Stimulated activated effector memory CD8-positive, alpha-beta T cell treated with anti-CD3 and anti-CD28 coated beads, Interleukin-12 subunit alpha, Interleukin-12 subunit beta, amount 100 ng/mL, for 72 hours (primary cell): Measurements from ENCODE around the gene CLK2.

Experiments
- ATAC-seq: fragments of 150-1000 bp; cut with Tn5 transposase; 2 replicates; pipeline ENCODE4 v1.10.0; 2021
- DNase-seq, 2 donors: peaks; one replicate each; pipeline ENCODE4 v3.0.0; 2021 to 2022; ENCODE audit warnings: low spot score in 2 of 2
- H3K27ac Mint-ChIP-seq: one replicate; pipeline ENCODE4 v1.8.0; 2022; ENCODE audit warnings: mild to moderate bottlenecking, mixed read lengths
- H3K36me3 Mint-ChIP-seq: one replicate; pipeline ENCODE4 v1.8.0; 2022; ENCODE audit warnings: mild to moderate bottlenecking, mixed read lengths
- H3K4me1 Mint-ChIP-seq: one replicate; pipeline ENCODE4 v1.8.0; 2022; ENCODE audit warnings: mixed read lengths
- H3K4me3 Mint-ChIP-seq: one replicate; pipeline ENCODE4 v1.8.0; 2022; ENCODE audit warnings: mild to moderate bottlenecking, mixed read lengths
- H3K9me3 Mint-ChIP-seq: one replicate; pipeline ENCODE4 v1.8.0; 2022; ENCODE audit warnings: mixed read lengths

Gene CLK2

DNA sequence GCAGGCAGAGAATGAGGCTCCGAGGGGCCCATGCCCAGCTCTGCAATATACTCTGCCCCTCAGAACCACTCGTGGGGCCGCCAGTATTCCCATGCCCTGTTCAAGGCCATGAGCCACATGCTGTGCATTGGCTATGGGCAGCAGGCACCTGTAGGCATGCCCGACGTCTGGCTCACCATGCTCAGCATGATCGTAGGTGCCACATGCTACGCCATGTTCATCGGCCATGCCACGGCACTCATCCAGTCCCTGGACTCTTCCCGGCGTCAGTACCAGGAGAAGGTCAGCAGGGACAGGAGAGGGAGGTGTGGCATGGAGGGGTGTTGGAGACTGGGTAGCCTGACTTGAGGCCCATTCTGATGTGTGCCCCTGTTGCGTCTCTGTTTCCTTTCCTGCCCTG lies 11.2 kb upstream of the CLK2 start:
- DNase-seq (no peak), ATAC-seq (peak; percentile 22)
- no peak overlapping the region for H3K27ac Mint-ChIP-seq
- H3K4me3 Mint-ChIP-seq, result no peak overlapping the region
- H3K9me3 Mint-ChIP-seq, result no peaks in the 10 kb centered on the region
- H3K4me1 Mint-ChIP-seq, result peaks cover 2% of the 10 kb centered on the region
- no peaks in the 10 kb centered on the region for H3K36me3 Mint-ChIP-seq

- no peaks in the 10 kb centered on the region for H3K9me3 Mint-ChIP-seq
- H3K36me3 Mint-ChIP-seq, result no peaks in the 10 kb centered on the region
- ATAC-seq (no peak), DNase-seq (no peak)
- no peak overlapping the region for H3K27ac Mint-ChIP-seq
- H3K4me3 Mint-ChIP-seq, result no peak overlapping the region
- H3K4me1 Mint-ChIP-seq, result peaks cover 15% of the 10 kb centered on the region
Measured at GRCh38 chr1:155282488-155283091, 9.3 kb upstream of the CLK2 start.

GRCh38 chr1:155279268-155279667 lies 6.0 kb upstream of the CLK2 start:
- ATAC-seq (no peak), DNase-seq (no peak)
- H3K9me3 Mint-ChIP-seq, result no peaks in the 10 kb centered on the region
- no peak overlapping the region for H3K27ac Mint-ChIP-seq
- H3K36me3 Mint-ChIP-seq, result no peaks in the 10 kb centered on the region
- H3K4me1 Mint-ChIP-seq, result peaks cover 30% of the 10 kb centered on the region
- no peak overlapping the region for H3K4me3 Mint-ChIP-seq

DNA sequence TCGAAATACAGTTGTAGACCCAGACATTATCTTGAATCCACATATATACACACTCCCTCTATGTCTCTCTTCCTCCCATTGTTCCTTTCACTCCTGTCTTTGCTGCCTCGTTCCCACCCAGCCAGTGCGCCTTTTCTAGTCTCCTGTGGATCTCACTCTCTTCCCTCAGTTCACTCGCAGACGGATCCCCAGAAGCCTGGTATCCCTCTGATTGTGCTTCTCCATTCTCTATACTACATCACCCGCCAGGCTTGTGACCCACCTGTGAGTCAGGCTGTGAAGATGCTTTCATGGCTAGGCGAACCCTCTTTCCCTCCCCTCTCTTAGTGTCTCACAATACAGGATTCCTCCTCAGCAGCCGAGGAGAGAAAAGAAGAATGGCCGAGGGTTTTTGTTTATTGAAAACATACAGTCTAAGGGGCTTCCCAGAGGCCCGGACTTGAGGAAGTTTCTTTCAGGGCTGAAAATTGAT lies 5.4 kb upstream of the CLK2 start:
- Mint-ChIP-seq H3K27ac (no peak overlapping the region), H3K36me3 (no peaks in the 10 kb centered on the region), H3K4me1 (peaks cover 32% of the 10 kb centered on the region), H3K9me3 (no peaks in the 10 kb centered on the region), H3K4me3 (peak overlapping the region; percentile 75)
- ATAC-seq (no peak), DNase-seq (no peak)

- H3K4me3 Mint-ChIP-seq, result peak overlapping the region; percentile 75
- no peak overlapping the region for H3K27ac Mint-ChIP-seq
- ATAC-seq (peak; percentile 36), DNase-seq (peak; percentile 57 to 84)
- H3K36me3 Mint-ChIP-seq, result peaks cover 5% of the 10 kb centered on the region
- H3K9me3 Mint-ChIP-seq, result no peaks in the 10 kb centered on the region
- peaks cover 35% of the 10 kb centered on the region for H3K4me1 Mint-ChIP-seq
Measured at GRCh38 chr1:155277902-155278688, 4.8 kb upstream of the CLK2 start.

GRCh38 chr1:155277070-155277901 lies 4.0 kb upstream of the CLK2 start, which contains the start of gene HCN3:
Gene HCN3 (plus strand): TSS chr1:155277463. CDS start chr1:155277591, 128 bp downstream.
- DNase-seq (peak; percentile 93 to 97), ATAC-seq (peak; percentile 77)
- peaks cover 41% of the 10 kb centered on the region for H3K4me1 Mint-ChIP-seq
- H3K9me3 Mint-ChIP-seq, result no peaks in the 10 kb centered on the region
- H3K27ac Mint-ChIP-seq, result peak within 1 kb of the TSS; percentile 76
- peak within 1 kb of the TSS; percentile 75 for H3K4me3 Mint-ChIP-seq
- H3K36me3 Mint-ChIP-seq, result peaks cover 14% of the 10 kb centered on the region

DNA sequence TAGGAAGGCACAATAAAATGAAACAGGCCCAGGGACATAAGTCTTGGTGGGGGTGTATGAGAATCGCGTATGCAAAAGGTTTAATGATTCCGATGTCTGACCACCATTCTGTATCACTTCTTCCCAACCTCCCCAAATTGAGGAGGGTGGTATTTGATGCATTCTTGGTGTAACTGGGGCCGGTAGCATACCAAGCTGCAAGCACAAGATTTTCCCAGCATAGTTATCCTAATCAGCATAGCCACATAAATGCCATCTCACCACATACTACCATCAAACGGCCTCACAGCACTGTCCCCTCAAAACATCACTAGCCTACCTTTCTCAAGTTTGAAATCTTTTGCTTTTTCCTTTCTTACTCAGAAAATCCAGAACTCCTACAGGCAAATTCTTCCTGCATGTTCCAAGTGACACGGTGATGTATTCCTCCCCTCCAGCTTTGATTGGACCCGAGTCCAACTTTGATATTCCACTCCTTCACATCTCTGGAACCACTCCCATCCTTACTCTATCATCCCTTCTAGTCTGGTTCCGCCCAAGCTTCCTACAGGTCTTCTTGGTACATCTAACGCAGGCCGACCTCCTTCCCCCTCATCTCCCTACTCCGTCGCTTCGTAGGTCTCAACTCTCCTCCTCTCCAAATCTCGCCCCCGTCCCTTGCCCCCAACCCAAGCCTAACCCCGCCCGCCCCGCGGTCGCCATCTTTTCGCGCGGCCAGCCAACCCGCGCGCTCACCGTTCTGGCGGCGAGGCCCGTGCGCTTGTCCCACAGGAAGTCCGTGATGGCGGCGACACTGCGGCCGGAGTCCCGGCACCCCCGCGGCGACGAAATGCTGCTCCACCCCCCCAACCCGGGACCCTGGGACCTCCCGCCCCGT lies 600 bp downstream of the CLK2 start:
- Mint-ChIP-seq H3K36me3 (peaks cover 59% of the 10 kb centered on the region), H3K4me3 (peak overlapping the region; percentile 82)

DNA sequence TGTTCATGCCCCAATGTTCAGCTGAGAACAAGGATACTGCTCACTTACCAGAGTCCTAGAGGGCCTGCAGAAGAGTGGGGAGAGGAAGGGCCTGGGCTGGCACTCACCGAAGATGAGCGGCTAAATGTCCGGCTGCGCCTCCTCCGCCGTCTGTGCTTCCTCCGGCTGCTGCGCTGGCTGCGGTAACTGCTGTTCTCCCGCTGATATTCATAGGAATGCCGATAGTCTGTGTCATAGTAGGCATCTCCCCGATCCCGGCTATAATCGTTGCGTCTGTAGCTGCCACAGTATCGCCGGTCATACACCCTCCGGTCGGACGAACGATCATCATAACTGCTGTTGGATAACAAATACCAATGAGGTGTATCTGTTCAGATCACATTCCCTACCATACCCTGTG lies 3.9 kb downstream of the CLK2 start:
- peaks cover 20% of the 10 kb centered on the region for H3K4me1 Mint-ChIP-seq
- H3K27ac Mint-ChIP-seq, result no peak overlapping the region
- ATAC-seq, result no peak
- no peak overlapping the region for H3K4me3 Mint-ChIP-seq
- H3K9me3 Mint-ChIP-seq, result no peaks in the 10 kb centered on the region
- no peak for DNase-seq
- peaks cover 93% of the 10 kb centered on the region for H3K36me3 Mint-ChIP-seq

More for the DNA sequence above, 600 bp downstream of the CLK2 start:
- H3K4me1 Mint-ChIP-seq, result peaks cover 35% of the 10 kb centered on the region
- peak overlapping the region; percentile 87 for H3K27ac Mint-ChIP-seq
- no peaks in the 10 kb centered on the region for H3K9me3 Mint-ChIP-seq
- DNase-seq (no peak), ATAC-seq (peak; percentile 51)

GRCh38 chr1:155268630-155269029 lies 4.7 kb downstream of the CLK2 start:
- Mint-ChIP-seq H3K27ac (no peak overlapping the region), H3K9me3 (no peaks in the 10 kb centered on the region), H3K4me3 (no peak overlapping the region), H3K4me1 (peaks cover 18% of the 10 kb centered on the region), H3K36me3 (peaks cover 100% of the 10 kb centered on the region)
- DNase-seq (no peak), ATAC-seq (no peak)

DNA sequence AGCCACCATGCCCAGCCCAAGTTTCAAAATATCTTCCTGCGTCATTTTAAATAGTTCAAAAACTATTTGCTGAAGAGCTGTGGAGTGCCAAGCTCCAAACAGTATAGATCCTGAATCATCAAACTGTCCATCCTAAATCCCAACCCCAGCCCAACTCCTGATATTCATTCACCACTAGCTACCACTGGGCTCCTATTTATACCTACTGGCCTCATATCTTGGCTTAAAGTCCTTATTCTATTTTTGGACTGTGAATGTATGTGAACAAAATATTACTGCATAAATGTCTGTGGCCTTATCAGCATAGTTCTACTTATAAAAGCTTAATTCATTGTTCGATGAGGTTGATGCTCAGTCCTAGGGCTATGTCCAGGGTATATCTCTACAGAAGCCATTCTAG lies 5.9 kb downstream of the CLK2 start:
- peaks cover 22% of the 10 kb centered on the region for H3K4me1 Mint-ChIP-seq
- H3K4me3 Mint-ChIP-seq, result no peak overlapping the region
- H3K9me3 Mint-ChIP-seq, result no peaks in the 10 kb centered on the region
- H3K27ac Mint-ChIP-seq, result peak overlapping the region; percentile 65
- DNase-seq (no peak), ATAC-seq (no peak)
- H3K36me3 Mint-ChIP-seq, result peaks cover 100% of the 10 kb centered on the region

- ATAC-seq, result no peak
- Mint-ChIP-seq H3K4me1 (peaks cover 31% of the 10 kb centered on the region), H3K9me3 (no peaks in the 10 kb centered on the region), H3K27ac (peak overlapping the region; percentile 36), H3K4me3 (no peak overlapping the region), H3K36me3 (peaks cover 100% of the 10 kb centered on the region)
- DNase-seq, result no peak
Measured at GRCh38 chr1:155266553-155266952, 6.8 kb downstream of the CLK2 start.

DNA sequence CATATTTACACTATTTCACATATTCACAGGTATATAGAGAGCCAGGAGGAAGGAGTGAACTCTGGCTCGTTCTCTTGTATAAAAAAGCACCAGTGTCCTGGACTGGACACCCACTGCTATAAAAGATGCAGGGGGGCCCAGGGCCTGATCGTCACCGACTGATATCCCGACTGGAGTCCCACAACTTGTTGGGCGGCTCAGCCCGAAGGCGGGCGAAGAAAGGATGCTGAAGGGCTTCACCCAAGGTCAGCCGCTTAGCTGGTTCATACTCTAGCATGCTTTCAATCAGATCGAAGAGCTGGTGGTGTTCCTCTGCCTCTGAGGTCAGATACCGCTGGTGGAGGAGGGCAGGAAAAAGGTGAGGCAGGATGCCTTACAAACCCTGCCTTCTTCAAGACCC lies 10.2 kb downstream of the CLK2 start:
- H3K9me3 Mint-ChIP-seq, result no peaks in the 10 kb centered on the region
- DNase-seq (no peak), ATAC-seq (no peak)
- peaks cover 38% of the 10 kb centered on the region for H3K4me1 Mint-ChIP-seq
- H3K4me3 Mint-ChIP-seq, result peak overlapping the region; percentile 99
- H3K27ac Mint-ChIP-seq, result peak overlapping the region; percentile 97
- peaks cover 100% of the 10 kb centered on the region for H3K36me3 Mint-ChIP-seq

DNA sequence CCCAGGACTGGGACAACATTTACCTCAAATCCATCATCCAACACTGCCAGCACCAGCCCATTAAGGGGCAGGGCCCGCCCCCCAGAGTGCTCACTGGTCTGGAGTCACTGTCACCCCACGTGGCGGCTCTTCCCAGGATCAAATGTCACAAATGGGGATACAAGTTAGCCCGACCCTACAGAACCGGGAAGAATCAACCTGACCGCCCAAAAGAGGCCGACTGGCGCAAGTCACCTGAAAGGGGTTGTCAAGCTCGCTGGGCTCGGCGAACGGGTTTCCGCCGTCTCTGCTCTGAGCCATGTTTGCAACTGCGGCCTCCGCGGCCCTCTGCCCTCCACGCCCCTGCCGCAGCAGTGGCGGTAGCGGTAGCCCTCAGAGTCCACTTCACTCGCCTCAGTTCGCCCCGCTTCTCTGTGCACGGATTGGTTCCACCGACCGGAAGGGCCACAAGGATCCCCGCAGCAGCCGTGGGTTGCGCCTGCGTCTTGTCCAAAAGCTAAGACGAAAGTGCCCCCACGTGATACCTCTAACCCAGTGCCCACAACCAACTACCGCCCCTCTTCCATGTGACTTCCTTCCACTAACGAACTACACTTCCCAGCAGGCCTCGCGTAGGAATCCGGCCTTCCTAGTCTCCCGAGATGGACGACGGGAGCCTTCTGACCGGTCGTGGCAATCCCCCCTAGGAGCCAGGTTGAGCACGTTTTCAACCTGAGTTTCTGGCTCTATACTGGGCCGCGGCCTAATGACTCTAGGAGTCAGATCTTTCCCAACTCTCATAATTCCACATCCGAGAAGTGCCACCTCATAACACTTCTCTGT lies 11.2 kb downstream of the CLK2 start, which contains the start of gene SCAMP3:
SCAMP3 (minus strand) TSS at position 509 of the 822 bp plus-strand sequence; CDS start at position 300, 209 bp downstream.
- Mint-ChIP-seq H3K9me3 (no peaks in the 10 kb centered on the region), H3K27ac (peak within 1 kb of the TSS; percentile 97), H3K36me3 (peaks cover 100% of the 10 kb centered on the region), H3K4me1 (peaks cover 43% of the 10 kb centered on the region), H3K4me3 (peak within 1 kb of the TSS; percentile 99)
- ATAC-seq, result peak; percentile 96
- DNase-seq, result peak; percentile 65 to 94

DNA sequence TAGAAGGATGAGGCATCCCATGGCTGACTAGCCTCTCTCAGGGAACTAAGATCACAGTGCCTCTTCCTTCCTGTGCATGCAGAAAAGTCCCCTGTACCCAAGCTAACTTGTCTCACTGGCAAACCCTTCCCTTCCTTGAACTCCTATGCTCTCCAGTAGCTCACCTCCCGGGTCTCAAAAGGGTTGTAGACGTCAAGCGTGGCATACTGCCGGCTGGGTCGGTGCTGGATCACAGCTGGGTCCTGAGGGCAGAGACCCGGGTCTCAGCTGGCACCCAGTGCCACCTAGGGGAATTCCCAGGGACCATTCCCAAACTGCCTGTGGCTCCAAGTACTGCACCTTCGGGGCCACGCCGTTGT lies 11.8 kb downstream of the CLK2 start:
- peak overlapping the region; percentile 97 for H3K27ac Mint-ChIP-seq
- peak overlapping the region; percentile 99 for H3K4me3 Mint-ChIP-seq
- DNase-seq, result no peak
- peaks cover 49% of the 10 kb centered on the region for H3K4me1 Mint-ChIP-seq
- H3K36me3 Mint-ChIP-seq, result peaks cover 99% of the 10 kb centered on the region
- peak; percentile 33 for ATAC-seq
- no peaks in the 10 kb centered on the region for H3K9me3 Mint-ChIP-seq
